Parathyroid adenoma (tissue), 2 donors: ENCODE measurements around the gene FAM53A.

Source experiments
- H2AFZ ChIP-seq: fragments of 300-600 bp; sonication (generic); one replicate; pipeline ENCODE4 v1.7.0; 2017; ENCODE audit warnings: antibody characterized with exemption, mild to moderate bottlenecking
- H3K27ac ChIP-seq: fragments of 300-600 bp; sonication (generic); one replicate; pipeline ENCODE4 v1.7.0; 2017
- H3K27me3 ChIP-seq: fragments of 300-600 bp; sonication (generic); one replicate; pipeline ENCODE4 v1.7.0; 2017; ENCODE audit warnings: low read length; ENCODE audit not compliant: control insufficient read depth, insufficient read depth
- H3K36me3 ChIP-seq: fragments of 300-600 bp; sonication (generic); one replicate; pipeline ENCODE4 v1.7.0; 2017; ENCODE audit warnings: low read length; ENCODE audit not compliant: control insufficient read depth, insufficient read depth
- H3K4me1 ChIP-seq: fragments of 300-600 bp; sonication (generic); one replicate; pipeline ENCODE4 v1.7.0; 2017; ENCODE audit warnings: control low read depth
- H3K4me2 ChIP-seq: fragments of 300-600 bp; sonication (generic); one replicate; pipeline ENCODE4 v1.7.0; 2017; ENCODE audit warnings: low read length
- H3K4me3 ChIP-seq: fragments of 300-600 bp; sonication (generic); one replicate; pipeline ENCODE4 v1.7.0; 2017; ENCODE audit warnings: low read depth, low read length
- H3K79me2 ChIP-seq: fragments of 300-600 bp; sonication (generic); one replicate; pipeline ENCODE4 v1.7.0; 2017; ENCODE audit warnings: control low read depth
- H3K9ac ChIP-seq: fragments of 300-600 bp; sonication (generic); one replicate; pipeline ENCODE4 v1.7.0; 2017; ENCODE audit warnings: mild to moderate bottlenecking
- H3K9me3 ChIP-seq: fragments of 300-600 bp; sonication (generic); one replicate; pipeline ENCODE4 v1.7.0; 2017; ENCODE audit warnings: low read length; ENCODE audit not compliant: control insufficient read depth
- CTCF ChIP-seq: fragments of 300-600 bp; sonication (generic); IDR thresholded peaks from one replicate; pipeline ENCODE4 v1.7.0; 2017; ENCODE audit warnings: antibody characterized with exemption, mild to moderate bottlenecking
- donor health status: primary hyperparathyroidism.

Gene FAM53A

GRCh38 chr4:1639299-1639868 is 44.7 kb downstream of the FAM53A start:
- no peaks in the 10 kb centered on the region for H3K36me3 ChIP-seq
- TF ChIP-seq CTCF, result no peak
- H3K4me2 ChIP-seq, result no peak overlapping the region
- H3K4me1 ChIP-seq, result no peaks in the 10 kb centered on the region
- H3K9me3 ChIP-seq, result no peaks in the 10 kb centered on the region
- no peaks in the 10 kb centered on the region for H3K27me3 ChIP-seq
- no peaks in the 10 kb centered on the region for H3K79me2 ChIP-seq
- no peak overlapping the region for H3K27ac ChIP-seq
- no peak overlapping the region for H3K4me3 ChIP-seq
- no peak overlapping the region for H3K9ac ChIP-seq
- no peak overlapping the region for H2AFZ ChIP-seq

GRCh38 chr4:1638873-1639272 is 45.2 kb downstream of the FAM53A start:
- no peak overlapping the region for H2AFZ ChIP-seq
- no peak overlapping the region for H3K4me3 ChIP-seq
- no peaks in the 10 kb centered on the region for H3K36me3 ChIP-seq
- H3K4me2 ChIP-seq, result no peak overlapping the region
- no peaks in the 10 kb centered on the region for H3K79me2 ChIP-seq
- no peaks in the 10 kb centered on the region for H3K27me3 ChIP-seq
- no peak for TF ChIP-seq CTCF
- H3K27ac ChIP-seq, result no peak overlapping the region
- no peaks in the 10 kb centered on the region for H3K9me3 ChIP-seq
- no peaks in the 10 kb centered on the region for H3K4me1 ChIP-seq
- H3K9ac ChIP-seq, result no peak overlapping the region

- no peaks in the 10 kb centered on the region for H3K79me2 ChIP-seq
- TF ChIP-seq CTCF, result no peak
- no peak overlapping the region for H3K4me3 ChIP-seq
- H3K4me2 ChIP-seq, result no peak overlapping the region
- H3K36me3 ChIP-seq, result no peaks in the 10 kb centered on the region
- no peak overlapping the region for H2AFZ ChIP-seq
- H3K4me1 ChIP-seq, result no peaks in the 10 kb centered on the region
- no peaks in the 10 kb centered on the region for H3K27me3 ChIP-seq
- no peak overlapping the region for H3K9ac ChIP-seq
- H3K9me3 ChIP-seq, result no peaks in the 10 kb centered on the region
- no peak overlapping the region for H3K27ac ChIP-seq
These were observed 45.9 kb downstream of the FAM53A start for GRCh38 chr4:1638272-1638598.

- no peak overlapping the region for H3K9ac ChIP-seq
- H3K4me2 ChIP-seq, result no peak overlapping the region
- H3K36me3 ChIP-seq, result no peaks in the 10 kb centered on the region
- no peak overlapping the region for H2AFZ ChIP-seq
- no peaks in the 10 kb centered on the region for H3K27me3 ChIP-seq
- no peak for TF ChIP-seq CTCF
- no peaks in the 10 kb centered on the region for H3K4me1 ChIP-seq
- no peaks in the 10 kb centered on the region for H3K9me3 ChIP-seq
- no peak overlapping the region for H3K4me3 ChIP-seq
- no peak overlapping the region for H3K27ac ChIP-seq
- H3K79me2 ChIP-seq, result no peaks in the 10 kb centered on the region
These were observed 46.4 kb downstream of the FAM53A start for GRCh38 chr4:1637580-1638271.
